Measurements from ENCODE around the gene ATP13A3.

The ATP13A3 gene

DNA sequence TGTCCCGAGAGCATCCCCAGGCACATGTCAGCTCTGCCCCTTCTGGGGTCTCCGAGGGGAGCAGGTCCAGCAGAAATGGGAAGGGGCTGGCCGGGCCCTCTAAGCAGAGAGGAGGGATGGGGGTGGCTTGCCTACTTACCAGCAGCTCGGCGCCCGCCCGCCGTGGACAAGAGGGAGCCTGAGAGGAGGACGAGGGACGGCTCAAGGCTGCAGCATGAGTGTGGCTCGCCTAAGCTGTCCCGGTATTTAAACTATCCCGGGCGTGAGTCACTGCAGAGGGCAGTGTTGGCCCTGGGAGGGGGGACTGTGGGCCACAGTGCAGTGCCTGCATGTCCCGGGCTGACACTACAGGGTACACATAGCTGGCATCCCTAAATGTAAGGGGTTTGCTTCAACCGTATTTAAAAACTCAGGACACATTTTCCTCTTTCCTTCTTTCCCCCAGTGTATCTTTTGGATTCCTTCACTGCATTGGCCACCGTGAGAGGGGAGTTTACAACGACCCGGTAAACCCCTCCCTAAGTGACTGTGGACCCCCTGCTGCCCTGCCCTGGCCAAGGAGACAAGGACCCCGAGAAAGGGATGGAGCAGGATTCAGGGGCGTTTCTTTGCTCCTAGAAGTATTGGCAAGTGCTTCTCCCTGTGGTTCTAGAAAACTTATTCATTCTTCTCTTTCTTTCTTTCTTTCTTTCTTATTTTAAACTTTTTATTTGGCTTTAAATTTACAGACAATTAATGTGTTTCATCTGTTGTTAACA, 117.1 kb downstream of the ATP13A3 start, which contains the start of gene LRRC15:
TSS of gene LRRC15 (minus strand) at position 222 of the 758 bp plus-strand sequence. CDS start 8,700 bp downstream, outside the sequence.
- peak; percentile 64 for DNase-seq (ENCODE audit: low spot score)

DNA sequence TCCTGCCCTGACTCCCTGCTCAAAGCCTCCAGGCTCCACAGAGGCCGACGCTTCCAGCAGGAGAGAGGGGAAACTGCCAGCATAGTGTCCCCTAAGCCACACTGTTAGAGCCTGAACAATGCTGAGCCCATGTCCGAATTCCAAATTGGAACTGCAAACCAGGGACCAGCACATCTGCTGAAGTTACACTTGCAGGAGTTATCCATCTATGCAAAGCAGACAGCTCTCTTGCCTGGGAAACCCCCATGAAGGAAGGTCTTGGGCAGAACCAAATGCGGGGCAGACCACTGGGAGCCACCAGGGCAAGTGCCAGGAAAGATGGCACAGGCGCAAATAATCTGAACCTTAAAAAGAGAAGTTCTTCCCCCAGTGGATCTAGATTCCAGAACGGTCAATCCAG, 117.9 kb downstream of the ATP13A3 start:
- DNase-seq (ENCODE audit: low spot score): no peak

DNA sequence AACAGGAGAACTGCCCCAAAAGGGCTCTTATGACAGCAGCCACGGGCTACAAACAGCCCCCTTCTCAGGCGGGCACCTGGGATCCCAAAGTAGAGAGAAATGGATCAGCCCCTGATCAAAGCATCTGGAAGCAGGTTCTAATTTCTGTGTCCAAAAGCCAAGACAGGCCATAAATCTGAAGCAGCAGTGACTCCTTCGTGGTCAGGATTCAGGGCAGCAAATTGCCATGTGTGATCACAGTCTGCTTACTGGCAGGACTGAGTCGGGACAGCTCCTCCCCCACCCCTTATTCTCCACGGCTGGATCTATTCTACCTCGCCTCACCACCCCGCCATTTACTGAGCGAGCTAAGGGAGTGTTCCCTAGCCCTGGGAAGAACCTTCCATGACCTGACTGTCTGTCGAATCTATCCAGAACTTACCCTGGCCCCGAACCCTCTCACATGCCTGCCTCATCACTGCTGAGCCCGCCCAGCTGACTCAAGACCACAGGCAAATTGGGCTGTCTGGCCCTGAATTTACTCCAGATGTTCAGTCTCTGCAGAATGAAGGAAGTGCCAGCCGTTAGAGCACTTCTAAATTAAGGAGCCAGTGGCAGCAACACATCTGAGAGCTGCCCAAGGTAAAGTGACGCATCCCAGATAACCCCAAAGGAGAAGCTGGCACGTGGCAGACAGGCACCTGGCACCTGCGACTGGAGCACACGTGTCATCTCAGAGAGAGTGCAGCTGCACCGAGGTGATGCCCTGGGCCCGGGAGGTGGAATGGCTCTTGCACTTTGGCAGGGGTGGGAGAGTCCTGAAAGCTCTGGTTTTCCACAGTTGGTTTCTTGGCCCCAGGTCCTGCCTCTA, 118.6 kb downstream of the ATP13A3 start:
- no peak for DNase-seq (ENCODE audit: low spot score)

DNA sequence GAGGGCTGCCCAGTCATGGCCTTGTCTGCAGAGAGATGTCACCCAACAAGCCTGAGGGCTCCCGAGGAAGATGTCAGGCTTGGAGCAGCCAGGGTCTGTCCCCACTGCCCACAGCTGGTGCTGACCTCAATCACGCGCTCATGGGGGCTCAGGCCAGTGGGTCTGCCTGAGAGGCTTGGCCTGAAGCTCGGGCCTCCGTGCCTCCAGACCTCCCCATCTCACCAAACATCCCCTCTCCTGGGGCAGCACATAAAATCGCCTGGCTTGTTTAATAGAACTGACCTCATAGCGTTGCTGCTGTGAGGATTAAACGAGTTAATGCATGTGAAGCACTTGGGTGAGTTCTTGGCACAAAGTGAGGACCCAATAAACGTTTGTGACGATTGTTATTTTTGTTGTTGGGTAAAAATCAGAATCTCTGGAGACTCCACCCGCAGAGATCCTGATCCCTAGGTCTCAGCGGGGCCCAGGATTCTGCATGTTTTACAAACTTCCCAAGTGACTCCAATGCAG, 120.8 kb downstream of the ATP13A3 start:
- DNase-seq (ENCODE audit: low spot score): no peak

DNA sequence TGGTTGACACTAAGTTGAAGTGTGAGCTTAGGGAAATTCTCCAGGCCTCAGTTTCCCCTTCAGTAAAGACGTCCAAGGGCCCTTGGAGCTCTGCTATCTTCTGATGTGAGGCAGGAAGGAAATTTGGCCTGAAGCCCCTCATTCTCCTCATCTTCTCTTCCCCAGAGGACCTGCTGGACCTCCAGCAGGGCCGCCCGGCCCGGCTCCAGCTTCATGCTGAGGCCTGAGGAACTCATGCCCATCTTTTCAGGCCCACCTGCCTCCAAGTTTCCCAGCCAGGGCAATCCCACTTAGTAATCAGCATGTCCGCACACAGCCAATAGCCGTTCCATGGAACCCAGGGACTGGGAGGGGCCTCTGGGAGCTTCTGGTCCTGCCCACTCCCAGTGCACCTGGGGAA, 121.3 kb downstream of the ATP13A3 start:
- DNase-seq (ENCODE audit: low spot score): no peak

DNA sequence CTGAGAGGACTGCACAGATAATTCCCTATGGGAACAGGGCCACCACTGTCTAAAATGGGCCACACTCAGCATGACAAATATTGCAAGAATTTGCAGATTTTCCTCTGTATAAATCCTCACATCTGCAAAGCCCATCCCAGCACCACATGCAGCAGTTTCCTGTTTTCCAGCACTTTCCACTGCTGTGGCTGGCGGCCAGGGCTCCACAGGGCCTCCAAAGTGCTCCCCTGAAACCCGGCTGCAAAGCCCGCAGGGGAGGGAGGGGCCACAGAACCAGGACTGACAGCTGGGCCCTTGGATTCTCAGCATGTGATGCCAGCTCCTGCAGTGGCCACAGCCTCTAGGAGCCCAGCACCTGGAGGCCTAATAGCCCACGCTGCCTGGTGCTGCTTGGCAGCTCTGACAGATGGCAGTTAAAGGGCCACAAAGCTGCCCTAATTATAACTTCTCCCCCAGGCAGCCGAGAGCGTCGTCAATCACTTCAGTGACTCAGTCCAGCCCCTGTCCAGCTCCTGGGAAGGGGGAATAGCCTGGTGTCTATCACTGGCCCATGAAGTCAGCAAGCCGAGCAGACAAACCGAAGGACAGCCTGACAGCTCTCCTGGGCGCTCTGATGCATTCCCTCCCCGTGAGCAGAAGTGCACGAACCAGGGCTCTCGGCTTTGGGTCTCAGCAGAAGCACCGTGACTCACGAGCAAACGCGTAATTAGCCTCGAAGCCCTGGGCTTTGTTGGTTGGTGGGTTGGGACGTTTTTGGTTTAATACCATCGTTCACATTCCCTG, 122.0 kb downstream of the ATP13A3 start:
- DNase-seq (ENCODE audit: low spot score): no peak

DNA sequence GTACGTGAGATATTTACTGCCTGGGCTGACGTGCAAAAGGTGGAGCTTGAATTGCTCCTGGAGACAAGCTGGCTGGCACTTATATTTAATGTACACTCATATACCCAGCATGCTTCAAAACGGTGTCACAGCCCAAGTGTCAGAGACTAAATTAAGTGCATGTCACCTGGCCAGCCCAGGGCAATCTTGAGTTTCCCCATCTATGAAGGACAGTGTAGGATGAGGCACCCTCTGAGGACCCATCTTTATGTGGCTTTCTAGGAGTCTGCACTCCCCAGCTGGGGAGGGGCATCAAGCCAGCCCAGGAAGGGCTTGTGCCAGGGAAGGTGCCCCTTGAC, 122.5 kb downstream of the ATP13A3 start:
- no peak for DNase-seq (ENCODE audit: low spot score)

DNA sequence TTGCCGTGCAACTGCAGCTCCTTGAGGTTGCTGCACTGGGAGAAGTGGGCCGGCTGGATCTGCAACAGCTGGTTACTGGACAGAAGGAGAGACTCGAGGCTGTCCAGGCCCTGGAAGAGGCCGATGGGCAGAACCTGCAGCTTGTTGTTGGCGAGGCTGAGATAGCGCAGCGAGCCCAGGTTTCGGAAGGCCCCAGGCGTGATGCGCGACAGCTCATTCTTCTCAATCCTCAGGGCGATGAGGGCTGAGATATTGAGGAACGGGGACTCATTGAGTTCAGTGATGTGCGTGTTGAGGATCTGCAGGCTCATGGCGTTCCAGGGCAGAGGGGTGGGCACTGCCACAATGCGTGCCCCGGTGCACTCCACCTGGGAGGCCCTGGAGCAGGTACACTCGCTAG, 126.2 kb downstream of the ATP13A3 start:
- DNase-seq (ENCODE audit: low spot score): no peak

DNA sequence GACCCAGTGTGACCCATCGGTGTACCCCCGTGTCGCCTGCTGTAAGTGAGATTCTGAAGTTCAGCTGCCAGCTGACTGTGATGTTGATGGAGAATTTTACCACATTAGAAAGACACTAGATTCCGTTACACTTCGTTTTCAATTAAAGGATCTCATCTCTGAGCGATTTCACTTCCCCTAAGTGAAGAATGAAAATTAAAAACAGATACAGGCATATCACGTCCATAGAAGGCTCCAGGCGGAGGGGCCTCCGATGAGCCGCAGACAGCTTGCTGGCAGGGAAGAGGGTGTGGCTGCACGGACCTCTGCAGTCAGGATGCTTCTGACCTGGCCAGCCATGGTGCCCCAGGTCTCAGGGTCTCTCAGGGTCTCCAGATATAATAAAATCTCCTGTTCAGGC, 129.1 kb downstream of the ATP13A3 start:
- no peak for DNase-seq (ENCODE audit: low spot score)

DNA sequence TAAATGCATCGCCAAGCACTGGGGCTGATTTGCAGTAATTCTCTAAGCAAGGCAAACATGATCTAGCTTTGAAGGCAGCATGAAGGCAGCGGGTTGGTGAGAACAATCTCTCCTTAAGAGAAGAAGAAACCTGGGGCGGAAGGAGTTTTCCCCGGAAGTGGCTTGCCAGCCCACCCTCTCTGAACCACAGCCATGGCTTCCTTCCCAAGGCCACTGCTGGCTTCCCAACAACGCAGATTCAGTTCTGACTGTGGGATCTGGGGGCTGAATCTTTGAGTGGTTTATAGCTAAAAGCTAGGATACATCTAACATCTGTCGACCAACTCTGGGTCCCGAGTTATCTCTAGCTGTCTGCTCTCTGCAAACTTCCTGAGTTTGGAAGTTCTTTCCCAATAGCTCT, 131.4 kb downstream of the ATP13A3 start:
- DNase-seq (ENCODE audit: low spot score): no peak

DNA sequence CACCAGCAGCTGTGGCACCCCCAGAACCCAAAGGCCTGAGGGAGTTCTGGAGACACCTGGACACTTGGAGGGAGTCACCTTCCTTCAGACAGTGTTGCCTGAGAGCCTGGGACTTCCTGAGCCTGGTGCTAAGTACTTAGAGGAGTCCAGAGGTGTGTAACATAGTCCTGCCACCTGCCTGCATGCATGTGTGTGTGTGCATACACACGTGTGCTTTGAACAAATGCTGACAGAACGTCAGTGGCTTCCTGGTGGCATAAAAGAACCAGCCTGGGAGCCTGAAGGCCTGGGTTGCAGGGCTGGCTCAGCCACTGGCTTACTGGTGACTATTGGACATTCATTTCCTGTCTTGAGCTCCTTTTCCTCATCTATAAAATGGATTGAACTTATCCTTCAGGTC, 132.5 kb downstream of the ATP13A3 start:
- no peak for DNase-seq (ENCODE audit: low spot score)
